Endothelial cell (in vitro differentiated cells): ENCODE measurements around the gene KCNV2. TPM values are rescaled to one million over a fixed set of nuclear protein-coding genes. Genes with fewer than 3 reads are reported as not detected.

Experiments
- DNase-seq: peaks from one replicate; pipeline ENCODE4 v3.0.0; 2021; ENCODE audit warnings: low spot score
- H3K27ac Mint-ChIP-seq: one replicate; pipeline ENCODE4 v1.8.0; 2021; ENCODE audit warnings: mixed read lengths, inconsistent platforms; ENCODE audit not compliant: unreplicated experiment
- H3K27me3 Mint-ChIP-seq: one replicate; pipeline ENCODE4 v1.8.0; 2021; ENCODE audit warnings: mild to moderate bottlenecking, moderate library complexity, mixed read lengths, inconsistent platforms; ENCODE audit not compliant: unreplicated experiment
- H3K36me3 Mint-ChIP-seq: one replicate; pipeline ENCODE4 v1.8.0; 2021; ENCODE audit warnings: mild to moderate bottlenecking, low read depth, mixed read lengths, inconsistent platforms; ENCODE audit not compliant: unreplicated experiment
- H3K4me1 Mint-ChIP-seq: one replicate; pipeline ENCODE4 v1.8.0; 2021; ENCODE audit warnings: mild to moderate bottlenecking, mixed read lengths, inconsistent platforms; ENCODE audit not compliant: unreplicated experiment
- H3K4me3 Mint-ChIP-seq: one replicate; pipeline ENCODE4 v1.8.0; 2021; ENCODE audit warnings: mild to moderate bottlenecking, mixed read lengths, inconsistent platforms; ENCODE audit not compliant: unreplicated experiment
- H3K9me3 Mint-ChIP-seq: one replicate; pipeline ENCODE4 v1.8.0; 2021; ENCODE audit warnings: mixed read lengths, inconsistent platforms; ENCODE audit not compliant: unreplicated experiment
- CTCF ChIP-seq: fragments of 200-600 bp; sonication (generic); IDR thresholded peaks from one replicate; pipeline ENCODE4 v1.5.0; 2021; ENCODE audit warnings: antibody characterized with exemption; ENCODE audit not compliant: unreplicated experiment
- total RNA-seq: library from RNA; stranded (reverse); fragmentation: NEBNext Ultra II Directional; extraction: Animal tissue kit (Norgen Biotek cat#: 25700); gene quantifications from one replicate; pipeline ENCODE4 v1.2.1, GENCODE V29; 2021; ENCODE audit not compliant: unreplicated experiment

KCNV2 gene
- total RNA-seq, 1 donor from 2014 or later: not detected

GRCh38 chr9:2677915-2678889 lies 39.1 kb upstream of the KCNV2 start:
- H3K36me3 Mint-ChIP-seq: no peaks in the 10 kb centered on the region
- H3K27ac Mint-ChIP-seq: peak overlapping the region; percentile 20
- H3K4me1 Mint-ChIP-seq: peaks cover 12% of the 10 kb centered on the region
- no peak overlapping the region for H3K4me3 Mint-ChIP-seq
- DNase-seq: no peak
- no peaks in the 10 kb centered on the region for H3K9me3 Mint-ChIP-seq
- no peaks in the 10 kb centered on the region for H3K27me3 Mint-ChIP-seq
- TF ChIP-seq CTCF: no peak

- H3K4me3 Mint-ChIP-seq: no peak overlapping the region
- no peaks in the 10 kb centered on the region for H3K36me3 Mint-ChIP-seq
- DNase-seq: no peak
- peaks cover 12% of the 10 kb centered on the region for H3K4me1 Mint-ChIP-seq
- no peaks in the 10 kb centered on the region for H3K9me3 Mint-ChIP-seq
- TF ChIP-seq CTCF: no peak
- H3K27ac Mint-ChIP-seq: no peak overlapping the region
- H3K27me3 Mint-ChIP-seq: no peaks in the 10 kb centered on the region
These were observed 38.3 kb upstream of the KCNV2 start for GRCh38 chr9:2679011-2679410.

- Mint-ChIP-seq H3K36me3 (no peaks in the 10 kb centered on the region), H3K27me3 (no peaks in the 10 kb centered on the region), H3K9me3 (no peaks in the 10 kb centered on the region), H3K4me3 (no peak overlapping the region), H3K27ac (no peak overlapping the region), H3K4me1 (peaks cover 12% of the 10 kb centered on the region)
- no peak for TF ChIP-seq CTCF
- DNase-seq: no peak
These were observed 35.3 kb upstream of the KCNV2 start for GRCh38 chr9:2681981-2682380.

- no peaks in the 10 kb centered on the region for H3K9me3 Mint-ChIP-seq
- no peak overlapping the region for H3K27ac Mint-ChIP-seq
- DNase-seq: no peak
These were observed 30.4 kb upstream of the KCNV2 start for GRCh38 chr9:2686911-2687310.

More at GRCh38 chr9:2686911-2687310, 30.4 kb upstream of the KCNV2 start:
- H3K36me3 Mint-ChIP-seq: no peaks in the 10 kb centered on the region
- H3K4me3 Mint-ChIP-seq: no peak overlapping the region
- H3K27me3 Mint-ChIP-seq: no peaks in the 10 kb centered on the region
- no peak for TF ChIP-seq CTCF
- peaks cover 23% of the 10 kb centered on the region for H3K4me1 Mint-ChIP-seq
